PFSK-1 (cell line): ENCODE data around the gene RECQL5.

ENCODE experiments used
- FOXP2 ChIP-seq: optimal IDR thresholded peaks from 2 replicates; pipeline ENCODE3; 2011; ENCODE audit warnings: borderline replicate concordance, control low read depth, inconsistent platforms; ENCODE audit not compliant: insufficient read depth; ENCODE audit errors: extremely low read length, extremely low read depth
- POLR2AphosphoS5 ChIP-seq: IDR thresholded peaks from 2 replicates; pipeline ENCODE4 v1.6.1; 2012; ENCODE audit warnings: low read depth, mild to moderate bottlenecking, control low read depth, low read length, moderate library complexity
- TAF1 ChIP-seq: IDR thresholded peaks from 2 replicates; pipeline ENCODE4 v1.6.1; 2012; ENCODE audit warnings: low read length, control low read depth, borderline replicate concordance; ENCODE audit not compliant: insufficient read depth
- TF ChIP-seq, protein P1 (sequence below), 2 experiments: IDR thresholded peaks; 2 replicates each; pipeline versions ENCODE4 v1.6.1 to v1.8.0; 2011 to 2012; ENCODE audit warnings: low read depth in 2 of 2, low read length in 2 of 2, control low read depth in 1 of 2, inconsistent platforms in 1 of 2, mild to moderate bottlenecking in 1 of 2, moderate library complexity in 1 of 2; ENCODE audit not compliant: insufficient read depth in 1 of 2

DNA sequence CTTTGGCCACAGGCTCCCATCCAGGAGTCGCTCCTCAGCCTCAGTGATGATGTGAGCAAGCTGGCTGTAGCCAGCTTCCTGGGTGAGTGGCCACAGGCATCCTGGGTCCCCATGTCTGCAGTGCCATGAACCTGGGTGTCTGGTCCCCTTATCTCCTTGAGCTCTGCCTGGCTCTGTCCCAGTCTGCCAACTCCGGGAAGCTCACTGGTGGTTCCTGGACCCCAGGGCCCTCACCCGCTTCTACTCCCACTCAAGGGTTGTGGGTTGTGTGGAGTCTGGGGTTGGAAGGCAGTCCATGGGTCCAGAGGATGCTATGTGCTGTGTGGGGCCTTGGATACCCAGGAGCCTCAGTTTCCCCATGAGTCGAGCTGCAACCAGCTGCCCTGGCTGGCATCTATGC is 45.5 kb downstream of the RECQL5 start:
- no peak for TF ChIP-seq TAF1
- TF ChIP-seq POLR2AphosphoS5, result no peak
- TF ChIP-seq, protein P1, sequence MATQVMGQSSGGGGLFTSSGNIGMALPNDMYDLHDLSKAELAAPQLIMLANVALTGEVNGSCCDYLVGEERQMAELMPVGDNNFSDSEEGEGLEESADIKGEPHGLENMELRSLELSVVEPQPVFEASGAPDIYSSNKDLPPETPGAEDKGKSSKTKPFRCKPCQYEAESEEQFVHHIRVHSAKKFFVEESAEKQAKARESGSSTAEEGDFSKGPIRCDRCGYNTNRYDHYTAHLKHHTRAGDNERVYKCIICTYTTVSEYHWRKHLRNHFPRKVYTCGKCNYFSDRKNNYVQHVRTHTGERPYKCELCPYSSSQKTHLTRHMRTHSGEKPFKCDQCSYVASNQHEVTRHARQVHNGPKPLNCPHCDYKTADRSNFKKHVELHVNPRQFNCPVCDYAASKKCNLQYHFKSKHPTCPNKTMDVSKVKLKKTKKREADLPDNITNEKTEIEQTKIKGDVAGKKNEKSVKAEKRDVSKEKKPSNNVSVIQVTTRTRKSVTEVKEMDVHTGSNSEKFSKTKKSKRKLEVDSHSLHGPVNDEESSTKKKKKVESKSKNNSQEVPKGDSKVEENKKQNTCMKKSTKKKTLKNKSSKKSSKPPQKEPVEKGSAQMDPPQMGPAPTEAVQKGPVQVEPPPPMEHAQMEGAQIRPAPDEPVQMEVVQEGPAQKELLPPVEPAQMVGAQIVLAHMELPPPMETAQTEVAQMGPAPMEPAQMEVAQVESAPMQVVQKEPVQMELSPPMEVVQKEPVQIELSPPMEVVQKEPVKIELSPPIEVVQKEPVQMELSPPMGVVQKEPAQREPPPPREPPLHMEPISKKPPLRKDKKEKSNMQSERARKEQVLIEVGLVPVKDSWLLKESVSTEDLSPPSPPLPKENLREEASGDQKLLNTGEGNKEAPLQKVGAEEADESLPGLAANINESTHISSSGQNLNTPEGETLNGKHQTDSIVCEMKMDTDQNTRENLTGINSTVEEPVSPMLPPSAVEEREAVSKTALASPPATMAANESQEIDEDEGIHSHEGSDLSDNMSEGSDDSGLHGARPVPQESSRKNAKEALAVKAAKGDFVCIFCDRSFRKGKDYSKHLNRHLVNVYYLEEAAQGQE (IDR thresholded peaks at IDR 0.05; ENCODE audit: insufficient read depth in 1 of 2, low read depth in 2 of 2, low read length in 2 of 2), result no peak
- no peak for TF ChIP-seq FOXP2
